K562 (cell line): ENCODE data around the gene MOCOS. TPM values are rescaled to one million over a fixed set of nuclear protein-coding genes. Genes with fewer than 3 reads are reported as not detected.

Source experiments
- ATAC-seq: fragments of 200-7000 bp; cut with Tn5 transposase; 3 replicates; pipeline ENCODE4 v1.9.1; 2020; ENCODE audit warnings: moderate library complexity
- BruUV-seq: library from RNA; stranded (reverse); fragments of 400-500 nt; replicated peaks from 2 replicates; lab custom pipeline; 2021; lab: Mats Ljungman, UMichigan
- CTCF ChIA-PET: fragments of 300-600 bp; formaldehyde crosslinking; extraction: SDS; loops from one replicate; lab custom pipeline; 2021; ENCODE audit warnings: low intra/inter-chr PET ratio; lab: Yijun Ruan, JAX
- POLR2A ChIA-PET: fragments of 300-600, 350-650 bp; sonication (Branson Sonifier 250); formaldehyde crosslinking; extraction: SDS; loops from one replicate; lab custom pipeline; 2021; ENCODE audit warnings: antibody characterized with exemption, inconsistent platforms; lab: Yijun Ruan, JAX
- DNase-seq, 4 experiments: peaks; one replicate each; pipeline versions ENCODE4 v3.0.0 to v3.0.0-alpha.2; 2011 to 2018; ENCODE audit warnings: low spot score in 3 of 4, mixed read lengths in 3 of 4; ENCODE audit errors: extremely low read depth in 1 of 4
- FAIRE-seq: peaks from 2 replicates; lab custom pipeline; 2011; peaks lifted over from hg19 to GRCh38; lab: Jason Lieb, UNC
- H2AFZ ChIP-seq: 2 replicates; pipeline ENCODE4 v1.6.0; 2011; ENCODE audit warnings: low read depth, low read length, control low read depth, inconsistent platforms
- H3K27ac ChIP-seq: fragments of 200-600 bp; 3 replicates; pipeline ENCODE4 v1.8.0; 2011; ENCODE audit warnings: low read depth, mild to moderate bottlenecking, control low read depth, inconsistent platforms, low read length, moderate library complexity, mixed read lengths; ENCODE audit errors: extremely low read depth
- H3K27me3 ChIP-seq, 2 experiments: fragments of 300-600 bp in 1 of 2; 2 replicates in 1 of 2; 3 replicates in 1 of 2; pipeline versions ENCODE4 v1.6.0 to v1.8.0; 2011; ENCODE audit warnings: inconsistent platforms in 2 of 2, low read length in 2 of 2, mild to moderate bottlenecking in 1 of 2, mixed read lengths in 1 of 2, moderate library complexity in 1 of 2; ENCODE audit not compliant: control insufficient read depth in 2 of 2, insufficient read depth in 2 of 2
- H3K36me3 ChIP-seq: fragments of 300-600 bp; 3 replicates; pipeline ENCODE4 v1.8.0; 2011; ENCODE audit warnings: mild to moderate bottlenecking, low read length, inconsistent platforms; ENCODE audit not compliant: control insufficient read depth, insufficient read depth
- H3K4me1 ChIP-seq, 2 experiments: fragments of 200-600 bp in 1 of 2; replicated peaks in 1 of 2; 2 replicates in 1 of 2; 3 replicates in 1 of 2; pipeline versions ENCODE4 v1.5.1 to v1.8.0; 2011; ENCODE audit warnings: inconsistent platforms in 2 of 2, low read length in 2 of 2, mild to moderate bottlenecking in 1 of 2, mixed read lengths in 1 of 2, moderate library complexity in 1 of 2; ENCODE audit not compliant: control insufficient read depth in 2 of 2, insufficient read depth in 2 of 2
- H3K4me2 ChIP-seq: 2 replicates; pipeline ENCODE4 v1.6.1; 2011; ENCODE audit warnings: low read length, control low read depth, inconsistent platforms, mixed read lengths; ENCODE audit not compliant: insufficient read depth
- H3K4me3 ChIP-seq: fragments of 200-600 bp; sonication (generic), shearing (Covaris generic); 2 replicates; pipeline ENCODE4 v1.5.1; 2016; ENCODE audit warnings: control low read depth, inconsistent platforms
- H3K79me2 ChIP-seq: fragments of 200-600 bp; 3 replicates; pipeline ENCODE4 v1.8.0; 2011; ENCODE audit warnings: low read length, inconsistent platforms; ENCODE audit not compliant: control insufficient read depth, insufficient read depth
- H3K9ac ChIP-seq, 2 experiments: 2 replicates each; pipeline versions ENCODE4 v1.6.0 to v1.6.1; 2011; ENCODE audit warnings: low read depth in 2 of 2, low read length in 2 of 2, control low read depth in 1 of 2, inconsistent platforms in 1 of 2, mild to moderate bottlenecking in 1 of 2, mixed read lengths in 1 of 2; ENCODE audit not compliant: insufficient read depth in 1 of 2
- H3K9me1 ChIP-seq: one replicate; pipeline ENCODE4 v1.6.0; 2011; ENCODE audit warnings: inconsistent platforms, mild to moderate bottlenecking, low read length, moderate library complexity; ENCODE audit not compliant: control insufficient read depth, insufficient read depth
- H3K9me3 ChIP-seq: replicated peaks from 2 replicates; pipeline ENCODE4 v1.5.1; 2011; ENCODE audit warnings: low read depth, low read length, inconsistent platforms; ENCODE audit not compliant: control insufficient read depth, insufficient read depth
- H4K20me1 ChIP-seq: replicated peaks from 2 replicates; pipeline ENCODE4 v1.6.1; 2011; ENCODE audit warnings: low read length, inconsistent platforms, mixed read lengths; ENCODE audit not compliant: control insufficient read depth, insufficient read depth
- CGGBP1 ChIP-seq: fragments of 250-450 bp; sonication (Bioruptor Pico); IDR thresholded peaks from 2 replicates; pipeline ENCODE4 v1.9.0; 2021; ENCODE audit warnings: mild to moderate bottlenecking
- DIDO1 ChIP-seq: fragments of 450-650 bp; IDR thresholded peaks from 2 replicates; pipeline ENCODE4 v1.6.1; 2016; ENCODE audit warnings: low read depth, missing biosample characterization, missing genetic modification characterization
- EHMT2 ChIP-seq: fragments of 450-650 bp; IDR thresholded peaks from 2 replicates; pipeline ENCODE4 v1.6.1; 2018; ENCODE audit warnings: antibody characterized with exemption
- HMGN3 ChIP-seq: IDR thresholded peaks from 2 replicates; pipeline ENCODE4 v1.6.1; 2011; ENCODE audit warnings: borderline replicate concordance, low read depth, mild to moderate bottlenecking, mixed read lengths, low read length; ENCODE audit not compliant: insufficient read length; ENCODE audit errors: extremely low read depth
- MTA2 ChIP-seq: fragments of 450-650 bp; IDR thresholded peaks from 2 replicates; pipeline ENCODE4 v1.6.1; 2016; ENCODE audit warnings: low read depth
- NR1H2 ChIP-seq: sonication (generic); formaldehyde crosslinking; IDR thresholded peaks from 2 replicates; pipeline ENCODE4 v1.4.0; 2020; ENCODE audit warnings: mild to moderate bottlenecking, missing genetic modification reagents
- NR2C1 ChIP-seq, 2 experiments: fragments of 450-650 bp; IDR thresholded peaks; 2 replicates each; pipeline ENCODE4 v1.6.1; 2017; ENCODE audit warnings: mild to moderate bottlenecking in 2 of 2, antibody characterized with exemption in 1 of 2, inconsistent platforms in 1 of 2, missing compliant biosample characterization in 1 of 2, missing genetic modification characterization in 1 of 2
- RB1 ChIP-seq: fragments of 450-650 bp; IDR thresholded peaks from 2 replicates; pipeline ENCODE4 v1.6.1; 2017; ENCODE audit warnings: low read depth, mild to moderate bottlenecking
- SOX6 ChIP-seq: fragments of 450-650 bp; IDR thresholded peaks from 2 replicates; pipeline ENCODE4 v1.6.1; 2014; ENCODE audit warnings: mild to moderate bottlenecking
- TCF15 ChIP-seq: fragments of 250-450 bp; sonication (Bioruptor Pico); IDR thresholded peaks from 2 replicates; pipeline ENCODE4 v1.8.0; 2022; ENCODE audit warnings: moderate library complexity, mild to moderate bottlenecking, inconsistent platforms
- USF1 ChIP-seq: sonication (generic); formaldehyde crosslinking; IDR thresholded peaks from 2 replicates; pipeline ENCODE4 v1.9.0; 2022; ENCODE audit warnings: mild to moderate bottlenecking, missing genetic modification reagents
- USF2 ChIP-seq: sonication (generic); formaldehyde crosslinking; IDR thresholded peaks from 2 replicates; pipeline ENCODE4 v1.5.0; 2020; ENCODE audit warnings: missing genetic modification reagents
- ZNF217 ChIP-seq: sonication (generic); formaldehyde crosslinking; IDR thresholded peaks from 2 replicates; pipeline ENCODE4 v1.8.0; 2022; ENCODE audit warnings: mild to moderate bottlenecking, missing genetic modification reagents
- ZNF23 ChIP-seq: fragments of 250-450 bp; sonication (Bioruptor Pico); IDR thresholded peaks from 2 replicates; pipeline ENCODE4 v1.4.0; 2020; ENCODE audit warnings: mild to moderate bottlenecking
- ZNF277 ChIP-seq: fragments of 250-450 bp; sonication (Bioruptor Pico); IDR thresholded peaks from 2 replicates; pipeline ENCODE4 v1.8.0; 2022; ENCODE audit warnings: inconsistent platforms, mild to moderate bottlenecking, moderate library complexity, borderline replicate concordance
- ZNF551 ChIP-seq: fragments of 250-450 bp; sonication (Bioruptor Pico); IDR thresholded peaks from 2 replicates; pipeline ENCODE4 v1.5.0; 2021; ENCODE audit warnings: mild to moderate bottlenecking, moderate library complexity
- ZNF740 ChIP-seq, 3 experiments: fragments of 200-800 bp in 1 of 3; sonication (Bioruptor generic) in 1 of 3; sonication (generic) in 1 of 3; formaldehyde crosslinking in 1 of 3; IDR thresholded peaks; 2 replicates each; pipeline versions ENCODE4 v1.6.1 to v1.8.0; 2016 to 2022; ENCODE audit warnings: mild to moderate bottlenecking in 2 of 3, missing compliant biosample characterization in 2 of 3, missing genetic modification characterization in 2 of 3, missing genetic modification reagents in 1 of 3
- ZZZ3 ChIP-seq: fragments of 450-650 bp; IDR thresholded peaks from 2 replicates; pipeline ENCODE4 v1.6.1; 2016; ENCODE audit warnings: antibody characterized with exemption, mild to moderate bottlenecking, moderate library complexity
- WGBS: fragments of 100-300 bp; shearing (Covaris generic); methylation state at CpG from one replicate; pipeline ENCODE4 v1.1.6; 2016; ENCODE audit warnings: low coverage, mixed read lengths; ENCODE audit not compliant: insufficient coverage; ENCODE audit errors: missing lambda C conversion rate; 5-methylcytosine and 5-hydroxymethylcytosine counted together
- in situ Hi-C: fragments of 300-500 bp; cut with MboI; formaldehyde crosslinking; loops from 4 replicates; pipeline ENCODE4 v1.15.0; 2018; ENCODE audit warnings: inconsistent platforms, mixed read lengths
- intact Hi-C: fragments of 100-400 bp; cut with micrococcal nuclease; formaldehyde crosslinking; loops from 2 replicates; pipeline ENCODE4 v1.14.2; 2022
- polyA plus RNA-seq, 8 experiments: library from polyadenylated mRNA; depleted of rRNA in 4 of 8; stranded (reverse) in 5 of 8; unstranded in 3 of 8; fragments of >200 nt; fragmentation: Nextera tagmentation in 2 of 8; fragmentation: Illumina TruSeq in 1 of 8; extraction: Ambion mirVana in 2 of 8; extraction: Trizol in 1 of 8; gene quantifications; 2 replicates each; pipeline versions ENCODE4 v1.2.1 to v1.2.3, GENCODE V29; 2011 to 2014; ENCODE audit warnings: inconsistent platforms in 1 of 8, missing spikeins in 1 of 8
- total RNA-seq, 7 experiments: library from RNA; depleted of rRNA in 6 of 7; stranded (reverse); fragments of >200 nt in 6 of 7; fragmentation: Illumina TruSeq in 2 of 7; extraction: Trizol in 2 of 7; gene quantifications; 2 replicates each; pipeline versions ENCODE4 v1.2.1 to v1.2.3, GENCODE V29; 2011 to 2021; ENCODE audit warnings: low replicate concordance in 1 of 7

Gene MOCOS
- total and polyA plus RNA-seq, 9 of the 15 experiments (the other 6 are each of a cell fraction or from before 2014, with no cell fraction given): 4.5 to 12.4 (median 9.1) TPM

- TF ChIP-seq USF1 (CRISPR knock-in tag) (no peak), CGGBP1 (CRISPR knock-in tag) (no peak), NR1H2 (no peak), ZNF277 (CRISPR knock-in tag) (no peak), ZNF217 (no peak)
Measured at GRCh38 chr18:36300211-36300610, 112.9 kb downstream of the MOCOS start (continued).

- in situ Hi-C loops: no loop called here
- intact Hi-C loops: no loop called here
- TF ChIP-seq ZNF551: no peak
- no peak for TF ChIP-seq DIDO1
- no peak for TF ChIP-seq NR2C1 (IDR thresholded peaks at IDR 0.05)
- TF ChIP-seq NR2C1 (tag; IDR thresholded peaks at IDR 0.05): no peak
- TF ChIP-seq ZZZ3: no peak
- no peak for TF ChIP-seq SOX6
- no peak for TF ChIP-seq RB1
- no peak for TF ChIP-seq USF2 (CRISPR knock-in tag)
- no peak for TF ChIP-seq MTA2
- TF ChIP-seq EHMT2: no peak
- TF ChIP-seq ZNF23 (CRISPR knock-in tag): no peak
- TF ChIP-seq HMGN3: no peak
- no peak for TF ChIP-seq TCF15 (CRISPR knock-in tag)
- TF ChIP-seq ZNF740 (CRISPR knock-in tag; IDR thresholded peaks at IDR 0.05): no peak
- no peak for TF ChIP-seq ZNF740 (tag; IDR thresholded peaks at IDR 0.05)
Measured at GRCh38 chr18:36301884-36302283, 114.6 kb downstream of the MOCOS start.

More at GRCh38 chr18:36301884-36302283, 114.6 kb downstream of the MOCOS start:
- Histone ChIP-seq H2AFZ (no peak overlapping the region), H3K79me2 (no peaks in the 10 kb centered on the region), H3K9me3 (no peaks in the 10 kb centered on the region), H3K4me2 (no peak overlapping the region), H3K9me1 (no peaks in the 10 kb centered on the region), H3K36me3 (no peaks in the 10 kb centered on the region), H3K27ac (no peak overlapping the region), H4K20me1 (peaks cover 2% of the 10 kb centered on the region; the same call in 1 of the 2 replicates), H3K9ac (no peak overlapping the region), H3K27me3 (peaks cover 18 to 23% of the 10 kb centered on the region in 2 experiments), H3K4me1 (peaks cover 0 to 15% of the 10 kb centered on the region in 2 experiments; a peak in 4 of 5 replicates), H3K4me3 (no peak overlapping the region)
- no peak for ATAC-seq
- ChIA-PET POLR2A (interaction anchor here (0.7 to 1.2 kb wide), 2 partner anchors 10 to 97 kb away, joined by 3 read pairs; no protein-coding TSS in a partner anchor), CTCF (no interaction called here)
- no peak for FAIRE-seq
- no peak for DNase-seq
- no TSS peak for BruUV-seq
- 0% methylated on average over 5 of the region's 5 CpGs for WGBS
